ENCODE measurements around the gene CDKN2D. TPM values are rescaled to one million over a fixed set of nuclear protein-coding genes. Genes with fewer than 3 reads are reported as not detected.

The CDKN2D gene
- total RNA-seq, 1 experiment from 2014 or later, result 13.8 TPM

- peak; percentile 86 for ATAC-seq
- peaks cover 15 to 47% of the 10 kb centered on the region in 2 experiments; a peak in 3 of 4 replicates for H3K36me3 ChIP-seq (ENCODE audit: control insufficient read depth in 1 of 2, insufficient read depth in 2 of 2, low read length in 2 of 2)
- no peaks in the 10 kb centered on the region for H3K9me3 ChIP-seq (ENCODE audit: control insufficient read depth in 1 of 2, insufficient read depth in 1 of 2, low read depth in 1 of 2, low read length in 2 of 2)
- no peaks in the 10 kb centered on the region for H4K20me1 ChIP-seq (ENCODE audit: insufficient read depth)
- H3K27ac ChIP-seq (ENCODE audit: low read depth, low read length), result no peak overlapping the region; the same call in 1 of the 2 replicates
- POLR2A ChIA-PET, result interaction anchor here (0.9 to 1.7 kb wide), 2 partner anchors 9 to 14 kb away, joined by 4 to 5 read pairs; partner anchors contain the start of genes ATG4D and KRI1
- H3K4me3 ChIP-seq (replicated peaks in 1 of 2; ENCODE audit: low read depth in 1 of 2, low read length in 2 of 2), result no peak overlapping the region
- no peaks in the 10 kb centered on the region for H3K9me2 ChIP-seq (ENCODE audit: insufficient read depth)
- no peaks in the 10 kb centered on the region for H3K27me3 ChIP-seq (ENCODE audit: insufficient read depth, low read length)
- no peaks in the 10 kb centered on the region for H3K4me1 ChIP-seq (ENCODE audit: control insufficient read depth in 1 of 2, insufficient read depth in 2 of 2, low read length in 2 of 2)
- CTCF ChIA-PET, result interaction anchor here (1.3 to 2.6 kb wide), 3 partner anchors 10 to 69 kb away, joined by 6 to 15 read pairs (median 8); partner anchors contain the start of gene ATG4D
- TF ChIP-seq, protein P1, sequence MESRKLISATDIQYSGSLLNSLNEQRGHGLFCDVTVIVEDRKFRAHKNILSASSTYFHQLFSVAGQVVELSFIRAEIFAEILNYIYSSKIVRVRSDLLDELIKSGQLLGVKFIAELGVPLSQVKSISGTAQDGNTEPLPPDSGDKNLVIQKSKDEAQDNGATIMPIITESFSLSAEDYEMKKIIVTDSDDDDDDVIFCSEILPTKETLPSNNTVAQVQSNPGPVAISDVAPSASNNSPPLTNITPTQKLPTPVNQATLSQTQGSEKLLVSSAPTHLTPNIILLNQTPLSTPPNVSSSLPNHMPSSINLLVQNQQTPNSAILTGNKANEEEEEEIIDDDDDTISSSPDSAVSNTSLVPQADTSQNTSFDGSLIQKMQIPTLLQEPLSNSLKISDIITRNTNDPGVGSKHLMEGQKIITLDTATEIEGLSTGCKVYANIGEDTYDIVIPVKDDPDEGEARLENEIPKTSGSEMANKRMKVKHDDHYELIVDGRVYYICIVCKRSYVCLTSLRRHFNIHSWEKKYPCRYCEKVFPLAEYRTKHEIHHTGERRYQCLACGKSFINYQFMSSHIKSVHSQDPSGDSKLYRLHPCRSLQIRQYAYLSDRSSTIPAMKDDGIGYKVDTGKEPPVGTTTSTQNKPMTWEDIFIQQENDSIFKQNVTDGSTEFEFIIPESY (IDR thresholded peaks at IDR 0.05; ENCODE audit: extremely low read depth, insufficient replicate concordance, low read length), result no peak
- TF ChIP-seq EZH2phosphoT487 (IDR thresholded peaks at IDR 0.05; ENCODE audit: borderline replicate concordance) (no peak), EGR1 (IDR thresholded peaks at IDR 0.05; ENCODE audit: low read depth) (no peak), POLR2A (IDR thresholded peaks at IDR 0.05; ENCODE audit: borderline replicate concordance, extremely low read depth, insufficient read depth, insufficient read length) (peak; percentile 31), ZNF274 (IDR thresholded peaks at IDR 0.05; ENCODE audit: low read depth, low read length) (no peak), POLR2AphosphoS5 (IDR thresholded peaks at IDR 0.05; ENCODE audit: low read depth, low read length) (peak; percentile 13; the same call in 1 of the 2 replicates), CEBPB (IDR thresholded peaks at IDR 0.05; ENCODE audit: low read depth) (no peak), SRF (IDR thresholded peaks at IDR 0.05; ENCODE audit: low read depth) (no peak), EZH2 (IDR thresholded peaks at IDR 0.05) (no peak), CBX3 (IDR thresholded peaks at IDR 0.05; ENCODE audit: low read depth) (no peak), CTCF (IDR thresholded peaks at IDR 0.05 in 2 of 3, conservative IDR thresholded peaks at IDR 0.05 in 1 of 3; ENCODE audit: borderline replicate concordance in 1 of 3, insufficient read depth in 1 of 3, low read depth in 2 of 3, low read length in 2 of 3) (no peak)
- TF ChIP-seq, protein P2, sequence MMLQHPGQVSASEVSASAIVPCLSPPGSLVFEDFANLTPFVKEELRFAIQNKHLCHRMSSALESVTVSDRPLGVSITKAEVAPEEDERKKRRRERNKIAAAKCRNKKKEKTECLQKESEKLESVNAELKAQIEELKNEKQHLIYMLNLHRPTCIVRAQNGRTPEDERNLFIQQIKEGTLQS (IDR thresholded peaks at IDR 0.05), result no peak
- no peaks in the 10 kb centered on the region; the same call in 1 of the 2 replicates for H3K79me2 ChIP-seq (ENCODE audit: insufficient read depth, low read length)
- no peak overlapping the region for H3K4me2 ChIP-seq (ENCODE audit: low read length)
- no TSS peak for BruUV-seq (replicated peaks)
- H3K9ac ChIP-seq (ENCODE audit: low read length), result no peak overlapping the region
- intact Hi-C loops (cut with micrococcal nuclease), result no loop called here
- RAD21 ChIA-PET (ENCODE audit: low non-redundant PET in 1 of 2, low total read pairs in 2 of 2, uncharacterized antibody in 2 of 2, unreplicated experiment in 2 of 2), result interaction anchor here in 1 of 2 experiments (0.9 kb wide), 1 partner anchor 149 kb away, joined by 3 read pairs; no protein-coding TSS in a partner anchor
- DNase-seq (ENCODE audit: low read depth, low spot score), result no peak
- no peak overlapping the region for H2AFZ ChIP-seq (ENCODE audit: low read depth, low read length, poor library complexity, severe bottlenecking)
Observed at GRCh38 chr19:10552510-10553053, 16.2 kb downstream of the CDKN2D start.

Measured in HCT116 (cell line).